Esophagus mucosa (tissue), 1 donor: ENCODE results near the gene ZNF879. TPM values are rescaled to one million over a fixed set of nuclear protein-coding genes. Genes with fewer than 3 reads are reported as not detected.

Experiments used
- ATAC-seq: fragments of 200-7000 bp; cut with Tn5 transposase; one replicate; pipeline ENCODE4 v1.9.1; 2020
- total RNA-seq: library from RNA; stranded (reverse); gene quantifications from one replicate; pipeline ENCODE4 v1.2.4, GENCODE V29; 2023
- donor health status: DM: yes; HTN: yes; CAD: no.

The ZNF879 gene
- total RNA-seq, 1 donor from 2014 or later: 1.2 TPM

DNA sequence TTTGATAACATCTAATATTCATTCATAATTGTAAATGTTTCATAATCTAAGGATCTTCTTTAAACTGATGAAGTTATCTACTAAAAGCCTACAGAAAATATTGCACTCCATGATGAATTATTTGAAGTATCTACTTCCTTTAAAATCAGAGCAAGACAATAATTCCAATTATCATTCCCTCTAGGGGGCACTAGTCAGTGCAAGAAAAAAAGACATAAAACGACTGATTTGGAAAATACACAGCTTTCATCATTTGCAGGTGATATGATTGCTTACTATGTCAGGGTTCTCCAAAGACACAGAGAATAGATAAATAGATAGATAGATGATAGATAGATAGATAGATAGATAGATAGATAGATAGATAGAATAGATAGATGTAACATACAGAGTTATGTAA lies 14.9 kb upstream of the ZNF879 start:
- no peak for ATAC-seq

DNA sequence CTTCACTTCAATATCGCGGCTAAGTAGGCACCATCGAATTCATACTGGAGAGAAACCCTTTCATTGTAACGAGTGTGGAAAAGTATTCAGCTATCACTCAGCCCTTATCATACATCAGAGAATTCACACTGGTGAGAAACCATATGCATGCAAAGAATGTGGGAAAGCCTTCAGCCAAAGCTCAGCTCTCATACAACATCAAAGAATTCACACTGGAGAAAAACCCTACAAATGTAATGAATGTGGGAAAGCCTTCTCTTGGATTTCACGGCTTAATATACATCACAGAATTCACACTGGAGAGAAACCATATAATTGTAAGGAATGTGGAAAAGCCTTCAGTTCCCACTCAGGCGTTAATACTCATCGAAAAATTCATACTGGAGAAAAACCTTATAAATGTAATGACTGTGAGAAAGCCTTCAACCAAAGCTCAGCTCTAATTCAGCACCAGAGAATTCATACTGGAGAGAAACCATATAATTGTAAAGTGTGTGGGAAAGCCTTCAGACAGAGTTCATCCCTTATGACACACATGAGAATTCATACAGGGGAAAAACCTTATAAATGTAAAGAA lies 9.5 kb downstream of the ZNF879 start:
- no peak for ATAC-seq

DNA sequence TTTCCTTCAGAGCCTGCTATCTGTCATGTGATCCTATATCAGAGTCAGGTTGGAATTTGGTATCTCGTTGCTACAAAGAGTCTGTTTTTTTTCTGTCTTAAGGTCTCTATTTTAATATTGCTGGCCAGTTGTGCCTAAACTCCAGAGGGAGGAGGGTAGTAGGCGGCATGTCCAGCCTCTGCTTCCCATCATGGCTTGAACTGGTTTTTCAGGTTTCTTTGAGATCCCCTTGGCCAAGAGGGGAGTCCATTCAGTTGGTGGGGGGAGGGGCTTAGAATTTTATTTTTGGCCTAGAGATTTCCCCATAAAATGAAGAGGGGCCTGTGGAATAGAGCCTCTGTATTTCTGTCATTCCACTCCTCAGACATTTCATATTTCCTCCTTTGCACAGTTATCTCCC lies 21.2 kb downstream of the ZNF879 start:
- ATAC-seq: no peak

DNA sequence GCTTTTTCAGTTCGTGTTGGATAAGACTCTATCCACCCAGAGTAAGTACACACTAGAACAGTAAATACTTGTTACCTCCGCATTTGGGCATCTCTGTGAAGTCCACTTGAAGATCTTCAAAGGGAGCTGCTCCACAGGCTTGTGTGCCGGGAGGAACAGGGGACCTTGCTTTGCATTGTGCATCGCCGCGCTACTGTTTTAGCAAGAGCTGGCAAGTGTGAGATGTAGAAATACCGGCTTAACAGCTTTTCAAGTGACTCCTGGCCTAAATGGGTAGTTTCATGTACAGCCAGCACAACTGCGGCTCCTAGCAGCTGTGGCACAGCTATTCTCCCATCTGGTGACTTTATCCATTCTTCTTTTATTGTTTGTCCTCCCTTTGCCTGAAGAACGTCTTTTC lies 28.2 kb downstream of the ZNF879 start:
- peak; percentile 28 for ATAC-seq

DNA sequence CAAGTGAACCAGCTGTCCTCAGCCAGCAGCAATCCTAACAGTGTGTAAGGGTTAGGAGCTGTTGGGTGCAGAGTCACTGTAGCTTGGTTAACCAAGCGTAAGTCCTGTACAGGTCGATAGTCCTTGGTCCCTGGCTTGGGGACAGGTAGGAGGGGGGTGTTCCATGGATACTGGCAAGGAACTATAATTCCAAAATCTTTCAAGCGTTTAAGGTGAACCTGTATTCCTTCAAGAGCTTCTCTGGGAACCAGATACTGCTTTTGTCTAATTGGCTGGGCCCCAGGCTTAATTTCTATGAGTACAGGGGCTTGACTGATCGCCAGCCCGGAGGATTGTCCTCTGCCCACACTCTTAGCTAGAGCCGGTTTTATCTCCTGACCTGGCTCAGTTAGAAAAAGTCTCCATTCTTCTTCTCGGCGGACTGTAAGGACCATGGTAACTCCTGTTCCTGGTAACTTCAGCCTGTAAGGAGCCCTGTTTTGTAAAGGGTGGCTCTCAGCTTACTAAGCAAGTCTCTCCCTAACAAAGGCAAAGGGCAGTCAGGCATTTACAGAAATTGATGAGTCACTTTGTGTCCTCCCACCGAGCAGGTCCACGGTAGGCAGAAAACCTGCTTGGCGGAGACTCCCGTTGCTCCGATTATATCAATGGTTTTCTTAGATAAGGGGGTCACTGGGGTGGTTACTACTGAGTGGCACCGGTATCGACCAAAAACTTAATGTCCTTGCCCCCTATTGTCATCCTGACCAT lies 30.6 kb downstream of the ZNF879 start:
- peak; percentile 36 for ATAC-seq

DNA sequence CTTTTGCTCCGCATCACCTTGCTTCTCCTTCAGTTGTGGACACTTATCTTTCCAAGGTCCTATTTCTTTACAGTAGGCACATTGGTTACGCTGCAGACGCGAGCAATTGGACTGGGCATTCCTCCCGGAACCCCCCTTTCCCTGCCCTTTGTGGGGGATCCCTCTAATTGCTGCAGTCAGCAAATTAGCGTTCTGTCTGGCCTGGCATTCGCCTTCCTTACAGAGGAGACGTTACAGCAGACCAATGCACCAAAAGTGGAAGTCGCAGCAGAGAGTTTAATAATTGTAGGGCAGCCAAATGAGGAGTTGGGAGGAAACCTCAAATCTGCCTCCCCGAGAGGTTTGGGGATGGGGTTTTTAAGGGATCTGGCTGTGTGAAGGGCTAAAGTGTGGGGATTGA lies 31.3 kb downstream of the ZNF879 start:
- ATAC-seq: no peak

DNA sequence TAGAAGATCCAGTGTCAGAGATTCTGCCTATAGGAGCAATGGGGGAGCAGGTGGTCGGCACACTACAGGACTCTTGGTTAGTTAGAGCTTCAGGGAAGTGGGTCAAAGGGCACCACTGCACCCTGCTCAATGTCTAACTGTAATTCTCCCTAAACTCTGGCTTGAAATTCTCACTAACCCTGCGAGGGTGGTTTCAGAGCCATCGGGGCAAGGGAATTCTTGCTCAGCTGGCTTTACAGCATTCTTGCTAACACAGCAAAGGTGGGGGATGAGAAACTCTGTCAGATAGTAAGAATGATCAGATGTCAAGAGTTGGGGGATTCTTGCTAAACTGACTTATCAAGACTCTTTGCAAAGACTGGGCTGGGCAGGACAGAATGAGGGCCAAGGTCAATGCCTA lies 31.8 kb downstream of the ZNF879 start:
- no peak for ATAC-seq

DNA sequence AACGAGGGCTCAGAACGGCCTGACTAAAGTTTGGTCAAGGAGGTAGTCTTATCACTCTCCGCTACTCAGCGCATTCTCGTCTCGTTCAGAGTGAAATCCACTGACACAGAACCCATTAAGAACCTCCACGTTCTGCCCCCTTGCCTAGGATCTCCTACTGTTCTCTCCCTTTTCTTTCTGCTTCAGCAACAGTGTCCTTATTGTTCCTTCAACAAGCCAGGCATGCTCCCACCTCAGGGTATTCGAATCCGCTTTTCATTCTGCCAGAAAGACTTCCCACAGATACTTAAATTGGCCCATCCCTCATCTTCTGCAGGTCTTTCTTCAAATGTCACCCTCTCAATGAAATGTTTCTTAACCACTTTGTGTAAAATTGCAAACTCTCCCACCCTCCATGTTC lies 32.2 kb downstream of the ZNF879 start:
- ATAC-seq: no peak

DNA sequence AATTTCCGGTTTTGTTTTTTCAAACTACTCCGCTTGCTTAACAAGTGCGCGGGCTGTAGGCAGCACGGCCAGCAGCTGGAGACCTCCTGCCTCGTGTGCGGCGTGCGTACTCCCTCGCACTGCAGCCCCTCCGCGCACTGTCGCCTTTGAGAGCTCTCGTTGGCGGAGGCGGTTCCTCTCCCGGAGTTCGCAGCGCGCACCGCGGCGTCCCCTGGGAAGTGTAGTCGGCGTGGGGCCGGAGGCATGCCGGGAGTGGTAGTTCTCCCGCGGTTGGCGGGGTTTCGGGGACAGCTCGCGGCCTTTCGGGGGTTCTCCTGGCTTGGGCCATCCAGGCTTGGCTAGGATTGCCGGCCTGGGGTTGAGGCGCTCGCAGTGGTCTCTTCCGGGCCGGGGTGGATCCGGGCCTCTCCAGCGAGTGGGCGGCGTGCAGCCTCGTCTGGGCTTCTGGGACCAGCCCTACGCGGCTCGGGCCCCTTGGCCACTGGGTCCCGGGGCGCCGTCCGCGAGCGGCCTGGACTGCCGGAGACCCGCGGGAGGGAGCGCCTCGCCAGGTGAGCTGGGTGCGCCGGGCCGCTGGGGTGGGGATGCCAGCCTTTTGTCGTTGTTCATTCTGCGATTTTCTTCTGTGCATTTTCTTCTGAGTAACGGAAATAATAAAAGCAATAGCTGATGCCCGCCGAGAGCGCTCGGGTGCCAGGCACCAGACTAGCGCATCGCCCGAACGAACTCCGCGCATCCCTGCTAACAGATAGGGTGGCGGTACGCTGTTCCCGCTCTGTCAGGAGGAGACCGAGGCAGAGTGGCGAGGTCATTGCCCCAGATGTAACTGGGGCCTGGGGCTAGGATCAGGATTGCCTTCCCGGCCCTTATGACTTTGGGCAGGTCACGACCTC lies 36.8 kb downstream of the ZNF879 start, which contains the start of gene ZNF354C:
TSS of gene ZNF354C (plus strand) at position 258 of the 893 bp plus-strand sequence. CDS start 1,696 bp downstream, outside the sequence.
- peak; percentile 92 for ATAC-seq

DNA sequence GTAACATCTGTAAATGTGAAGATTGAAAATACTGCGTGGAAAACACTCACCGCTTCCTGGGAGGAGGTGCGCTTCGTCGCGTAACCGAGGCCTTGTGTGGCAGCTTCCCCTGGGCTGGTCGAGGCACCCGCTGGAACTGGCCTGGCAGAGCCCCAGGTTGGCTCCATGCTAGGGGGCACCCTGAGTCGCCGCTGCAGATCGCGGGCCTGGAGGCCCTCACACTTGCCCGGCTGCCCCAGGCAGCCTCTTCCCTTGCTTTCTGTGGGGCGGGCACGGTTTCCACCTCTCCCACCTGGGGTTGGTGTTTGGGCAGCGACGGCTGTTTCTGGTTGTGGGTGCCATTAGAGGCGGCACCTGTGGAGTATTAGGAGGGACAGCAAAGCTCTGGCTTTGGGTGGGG lies 37.4 kb downstream of the ZNF879 start:
- ATAC-seq: no peak

DNA sequence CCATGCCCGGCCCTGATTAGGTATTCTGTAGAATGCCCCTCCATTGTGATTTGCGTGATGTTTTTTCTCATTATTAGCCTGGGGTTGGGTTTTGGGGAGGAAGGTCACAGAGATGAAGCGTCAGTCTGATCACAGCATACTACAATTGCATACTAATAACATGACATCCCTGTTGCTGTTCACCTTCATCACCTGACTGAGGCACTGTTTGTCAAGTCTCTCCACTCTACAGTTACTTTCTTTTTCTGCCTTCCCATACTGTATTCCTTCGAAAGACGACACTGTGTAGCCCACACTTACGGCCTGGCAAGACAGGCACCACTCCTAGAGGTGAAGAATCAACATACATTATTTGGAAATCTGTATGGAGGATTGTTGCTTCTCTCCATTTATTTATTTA lies 42.1 kb downstream of the ZNF879 start:
- no peak for ATAC-seq

DNA sequence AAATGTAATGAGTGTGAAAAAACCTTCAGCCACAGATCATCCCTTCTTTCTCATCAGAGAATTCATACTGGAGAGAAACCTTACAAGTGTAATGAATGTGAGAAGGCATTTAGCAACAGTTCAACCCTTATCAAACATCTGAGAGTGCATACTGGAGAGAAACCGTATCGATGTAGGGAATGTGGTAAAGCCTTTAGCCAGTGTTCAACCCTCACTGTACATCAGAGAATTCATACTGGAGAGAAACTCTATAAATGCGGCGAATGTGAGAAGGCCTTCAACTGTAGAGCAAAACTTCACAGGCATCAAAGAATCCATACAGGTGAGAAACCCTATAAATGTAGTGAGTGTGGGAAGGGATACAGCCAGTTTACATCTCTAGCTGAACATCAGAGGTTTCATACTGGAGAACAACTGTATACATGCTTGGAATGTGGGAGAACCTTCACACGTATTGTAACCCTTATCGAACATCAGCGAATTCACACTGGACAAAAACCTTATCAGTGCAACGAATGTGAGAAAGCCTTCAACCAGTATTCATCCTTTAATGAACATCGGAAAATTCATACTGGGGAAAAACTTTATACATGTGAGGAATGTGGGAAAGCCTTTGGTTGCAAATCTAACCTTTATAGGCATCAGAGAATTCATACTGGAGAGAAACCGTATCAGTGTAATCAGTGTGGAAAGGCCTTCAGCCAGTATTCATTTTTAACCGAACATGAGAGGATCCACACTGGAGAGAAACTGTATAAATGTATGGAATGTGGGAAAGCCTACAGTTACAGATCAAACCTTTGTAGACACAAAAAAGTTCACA lies 55.8 kb downstream of the ZNF879 start:
- no peak for ATAC-seq

DNA sequence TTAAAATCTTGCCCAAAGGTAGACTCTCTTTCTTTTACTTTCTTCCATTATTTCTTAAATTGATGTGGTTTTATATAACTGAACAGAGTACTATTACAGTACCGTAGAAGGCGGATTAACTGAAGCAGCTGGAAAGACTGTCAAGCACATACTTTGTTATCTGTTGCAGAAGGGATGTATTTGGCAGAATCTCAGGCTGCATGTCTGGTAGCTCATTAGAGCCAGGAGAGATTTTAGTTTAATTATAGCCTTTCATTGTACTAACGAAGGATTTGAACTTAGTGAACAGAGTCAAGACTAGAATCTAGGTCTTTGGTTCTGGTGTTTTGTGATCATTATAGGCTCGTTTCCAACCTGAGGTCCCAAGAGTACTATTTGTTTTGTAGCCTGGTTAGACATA lies 57.1 kb downstream of the ZNF879 start:
- ATAC-seq: no peak

Other genes starting within 250 kb of the ZNF879 start
- 4.9 TPM for gene ZNF354B, start 163.9 kb upstream of the ZNF879 start, total RNA-seq
- 0.08 TPM for gene ZFP2, start 127.9 kb upstream of the ZNF879 start, total RNA-seq
- gene ZNF454, start 82.6 kb upstream of the ZNF879 start, total RNA-seq: 0.52 TPM
- gene GRM6, start 28.5 kb upstream of the ZNF879 start, total RNA-seq: not detected
- gene ZNF354C, start 36.6 kb downstream of the ZNF879 start, total RNA-seq: 1.2 TPM